Esophagus (tissue), 2 donors: ENCODE measurements around the gene UBE2D2. TPM values are rescaled to one million over a fixed set of nuclear protein-coding genes. Genes with fewer than 3 reads are reported as not detected.

Experiments
- H3K27ac ChIP-seq, 2 donors: one replicate each; pipeline ENCODE4 v1.5.1; 2013; ENCODE audit warnings: low read depth in 2 of 2, mild to moderate bottlenecking in 2 of 2, inconsistent platforms in 1 of 2, low read length in 1 of 2, moderate library complexity in 1 of 2
- H3K27me3 ChIP-seq, 2 donors: one replicate each; pipeline ENCODE4 v1.6.1; 2013; ENCODE audit warnings: low read length in 2 of 2, control low read depth in 1 of 2, mild to moderate bottlenecking in 1 of 2; ENCODE audit not compliant: insufficient read depth in 2 of 2, control insufficient read depth in 1 of 2
- H3K36me3 ChIP-seq, 2 donors: one replicate each; pipeline ENCODE4 v1.6.1; 2013; ENCODE audit warnings: low read length in 1 of 2; ENCODE audit not compliant: control insufficient read depth in 2 of 2, insufficient read depth in 2 of 2
- H3K4me1 ChIP-seq, 2 donors: one replicate each; pipeline ENCODE4 v1.6.1; 2013; ENCODE audit warnings: low read length in 1 of 2; ENCODE audit not compliant: control insufficient read depth in 2 of 2, insufficient read depth in 2 of 2
- H3K4me3 ChIP-seq, 2 donors: one replicate each; pipeline ENCODE4 v1.5.1; 2013; ENCODE audit warnings: low read length in 2 of 2, mild to moderate bottlenecking in 2 of 2, low read depth in 1 of 2, moderate library complexity in 1 of 2
- H3K9me3 ChIP-seq, 2 donors: one replicate each; pipeline ENCODE4 v1.6.1; 2013; ENCODE audit warnings: mild to moderate bottlenecking in 2 of 2, low read depth in 1 of 2, low read length in 1 of 2, moderate library complexity in 1 of 2; ENCODE audit not compliant: control insufficient read depth in 2 of 2, insufficient read depth in 1 of 2
- WGBS, 2 donors: extraction: QIAGEN DNeasy Blood & Tissue Kit; methylation state at CpG; one replicate each; pipeline ENCODE4 v1.1.7; 2013; 5-methylcytosine and 5-hydroxymethylcytosine counted together
- polyA plus RNA-seq, 2 donors: library from polyadenylated mRNA; stranded (reverse); fragments of 200-250 nt; gene quantifications; one replicate each; pipeline ENCODE4 v1.2.3, GENCODE V29; 2013
- donor health status: healthy with polysubstance abuse.
- donor health status: Bipolar disorder and iron deficiency.

Gene UBE2D2
- polyA plus RNA-seq, 2 donors = 43.4 to 76.9 TPM

- no peaks in the 10 kb centered on the region for H3K36me3 ChIP-seq
- no peak overlapping the region for H3K27ac ChIP-seq
- WGBS, 2 donors = 19 to 28% methylated on average over 5 of the region's 5 CpGs
- H3K9me3 ChIP-seq = no peaks in the 10 kb centered on the region
- H3K27me3 ChIP-seq = no peaks in the 10 kb centered on the region
- peak overlapping the region; percentile 31 to 84 for H3K4me3 ChIP-seq
- peaks cover 0 to 6% of the 10 kb centered on the region in 2 donors for H3K4me1 ChIP-seq
Measured at GRCh38 chr5:139562847-139563246, 1.7 kb downstream of the UBE2D2 start.

- Histone ChIP-seq H3K36me3 (peaks cover 0 to 5% of the 10 kb centered on the region in 2 donors), H3K27me3 (no peaks in the 10 kb centered on the region), H3K4me3 (no peak overlapping the region), H3K9me3 (no peaks in the 10 kb centered on the region), H3K27ac (peak overlapping the region in 1 of 2 donors; percentile 42), H3K4me1 (peaks cover 0 to 6% of the 10 kb centered on the region in 2 donors)
- WGBS, 2 donors = 74 to 75% methylated on average over 6 of the region's 6 CpGs
Measured at GRCh38 chr5:139565411-139566305, 4.5 kb downstream of the UBE2D2 start.

- no peaks in the 10 kb centered on the region for H3K27me3 ChIP-seq
- H3K36me3 ChIP-seq = peaks cover 0 to 5% of the 10 kb centered on the region in 2 donors
- H3K9me3 ChIP-seq = no peaks in the 10 kb centered on the region
- peaks cover 0 to 6% of the 10 kb centered on the region in 2 donors for H3K4me1 ChIP-seq
- H3K27ac ChIP-seq = peak overlapping the region in 1 of 2 donors; percentile 3
- 86 to 93% methylated on average over 5 of the region's 5 CpGs for WGBS, 2 donors
- no peak overlapping the region for H3K4me3 ChIP-seq
Measured at GRCh38 chr5:139566611-139567010, 5.5 kb downstream of the UBE2D2 start.

- no peak overlapping the region for H3K4me3 ChIP-seq
- H3K36me3 ChIP-seq = peaks cover 0 to 7% of the 10 kb centered on the region in 2 donors
- 60 to 65% methylated on average over 2 of the region's 2 CpGs for WGBS, 2 donors
- no peaks in the 10 kb centered on the region for H3K9me3 ChIP-seq
- H3K27me3 ChIP-seq = no peaks in the 10 kb centered on the region
- peaks cover 0 to 4% of the 10 kb centered on the region in 2 donors for H3K4me1 ChIP-seq
- H3K27ac ChIP-seq = no peak overlapping the region
Measured at GRCh38 chr5:139569270-139569955, 8.3 kb downstream of the UBE2D2 start.

GRCh38 chr5:139571543-139571942 is 10.4 kb downstream of the UBE2D2 start:
- no peaks in the 10 kb centered on the region for H3K9me3 ChIP-seq
- no peak overlapping the region for H3K4me3 ChIP-seq
- H3K27me3 ChIP-seq = no peaks in the 10 kb centered on the region
- no peak overlapping the region for H3K27ac ChIP-seq
- peaks cover 0 to 7% of the 10 kb centered on the region in 2 donors for H3K36me3 ChIP-seq
- H3K4me1 ChIP-seq = no peaks in the 10 kb centered on the region
- WGBS, 2 donors = 62 to 64% methylated on average over 3 of the region's 3 CpGs

- H3K27me3 ChIP-seq = no peaks in the 10 kb centered on the region
- no peaks in the 10 kb centered on the region for H3K4me1 ChIP-seq
- no peaks in the 10 kb centered on the region for H3K9me3 ChIP-seq
- H3K4me3 ChIP-seq = no peak overlapping the region
- H3K36me3 ChIP-seq = peaks cover 0 to 7% of the 10 kb centered on the region in 2 donors
- no peak overlapping the region for H3K27ac ChIP-seq
- WGBS, 2 donors = 37 to 72% methylated on average over 1 of the region's 1 CpG
Measured at GRCh38 chr5:139571966-139572365, 10.8 kb downstream of the UBE2D2 start.

- no peaks in the 10 kb centered on the region for H3K4me1 ChIP-seq
- H3K27me3 ChIP-seq = no peaks in the 10 kb centered on the region
- no peak overlapping the region for H3K27ac ChIP-seq
- peaks cover 0 to 7% of the 10 kb centered on the region in 2 donors for H3K36me3 ChIP-seq
- H3K9me3 ChIP-seq = no peaks in the 10 kb centered on the region
- 57 to 69% methylated on average over 4 of the region's 4 CpGs for WGBS, 2 donors
- H3K4me3 ChIP-seq = no peak overlapping the region
Measured at GRCh38 chr5:139574641-139575312, 13.6 kb downstream of the UBE2D2 start.

- WGBS, 2 donors = 74 to 78% methylated on average over 2 of the region's 2 CpGs
- no peak overlapping the region for H3K27ac ChIP-seq
- no peaks in the 10 kb centered on the region for H3K9me3 ChIP-seq
- H3K4me3 ChIP-seq = no peak overlapping the region
- peaks cover 0 to 3% of the 10 kb centered on the region in 2 donors for H3K36me3 ChIP-seq
- no peaks in the 10 kb centered on the region for H3K4me1 ChIP-seq
- no peaks in the 10 kb centered on the region for H3K27me3 ChIP-seq
Measured at GRCh38 chr5:139575313-139575646, 14.1 kb downstream of the UBE2D2 start.

- Histone ChIP-seq H3K4me1 (no peaks in the 10 kb centered on the region), H3K4me3 (no peak overlapping the region), H3K36me3 (peaks cover 0 to 2% of the 10 kb centered on the region in 2 donors), H3K9me3 (no peaks in the 10 kb centered on the region), H3K27ac (no peak overlapping the region), H3K27me3 (no peaks in the 10 kb centered on the region)
- WGBS, 2 donors = 66 to 75% methylated on average over 4 of the region's 4 CpGs
Measured at GRCh38 chr5:139575751-139576150, 14.6 kb downstream of the UBE2D2 start.
